Measurements from ENCODE around the gene SHISA4.
A peak's percentile ranks its signal among the peaks of the same experiment; 100 is the strongest.

Gene SHISA4

GRCh38 chr1:201907621-201908020 lies 18.9 kb downstream of the SHISA4 start:
- no peak for DNase-seq (ENCODE audit: low read depth, low spot score)
- H3K9ac ChIP-seq (ENCODE audit: insufficient read length) = no peak overlapping the region
- H3K4me3 ChIP-seq = no peak overlapping the region
- H3K9me3 ChIP-seq (ENCODE audit: low read depth, low read length) = no peaks in the 10 kb centered on the region
- no peaks in the 10 kb centered on the region for H3K36me3 ChIP-seq (ENCODE audit: insufficient read depth, low read length)
- TF ChIP-seq POLR2AphosphoS5 (IDR thresholded peaks at IDR 0.05; ENCODE audit: borderline replicate concordance, low read depth, low read length) (no peak), EZH2 (IDR thresholded peaks at IDR 0.05) (no peak), FOXP2 (optimal IDR thresholded peaks at IDR 0.05; ENCODE audit: control extremely low read depth, extremely low read length, insufficient read depth) (no peak)
- H3K27ac ChIP-seq = no peak overlapping the region

DNA sequence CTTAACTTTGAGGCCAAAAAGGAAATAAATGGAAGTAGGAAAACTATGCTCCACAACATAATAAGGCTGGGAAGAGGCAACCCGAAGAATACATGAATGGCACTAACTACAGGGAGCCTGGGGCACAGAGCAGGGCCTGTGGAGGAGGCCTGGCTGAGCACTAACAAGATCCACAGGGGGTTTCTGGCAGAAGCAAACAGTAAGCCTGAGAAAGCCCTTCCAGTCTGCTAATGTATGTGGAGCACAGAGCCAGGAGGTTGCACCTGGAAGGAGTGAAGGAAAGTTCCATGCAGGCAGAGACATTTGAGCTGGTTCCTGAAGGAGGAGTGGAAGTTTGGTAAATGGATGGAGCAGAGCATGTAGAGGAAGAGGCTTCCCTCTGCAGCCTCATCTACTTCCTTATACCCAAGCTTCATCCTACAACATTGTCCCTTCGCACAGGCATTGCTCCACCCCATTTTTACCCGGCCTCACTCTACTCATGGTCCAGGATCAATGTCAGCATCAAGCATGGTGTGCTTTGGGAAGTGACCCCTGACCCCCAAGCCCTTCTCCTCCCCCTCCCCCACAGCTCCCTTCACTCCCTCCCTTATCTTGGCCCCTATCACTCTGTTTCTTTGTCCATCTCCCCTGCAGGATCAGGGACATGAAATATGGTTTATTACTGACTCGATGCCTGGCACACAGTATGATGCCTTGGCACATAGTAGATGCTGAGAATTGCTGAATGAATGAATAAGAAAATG lies 23.3 kb downstream of the SHISA4 start:
- H3K27ac ChIP-seq = peak overlapping the region; percentile 19; the same call in 1 of the 2 replicates
- no peak overlapping the region for H3K4me3 ChIP-seq
- H3K36me3 ChIP-seq (ENCODE audit: insufficient read depth, low read length) = no peaks in the 10 kb centered on the region
- no peak for DNase-seq (ENCODE audit: low read depth, low spot score)
- no peak overlapping the region for H3K9ac ChIP-seq (ENCODE audit: insufficient read length)
- H3K9me3 ChIP-seq (ENCODE audit: low read depth, low read length) = no peaks in the 10 kb centered on the region
- no peak for TF ChIP-seq POLR2AphosphoS5 (IDR thresholded peaks at IDR 0.05; ENCODE audit: borderline replicate concordance, low read depth, low read length)
- TF ChIP-seq FOXP2 (optimal IDR thresholded peaks at IDR 0.05; ENCODE audit: control extremely low read depth, extremely low read length, insufficient read depth) = no peak
- no peak for TF ChIP-seq EZH2 (IDR thresholded peaks at IDR 0.05)

DNA sequence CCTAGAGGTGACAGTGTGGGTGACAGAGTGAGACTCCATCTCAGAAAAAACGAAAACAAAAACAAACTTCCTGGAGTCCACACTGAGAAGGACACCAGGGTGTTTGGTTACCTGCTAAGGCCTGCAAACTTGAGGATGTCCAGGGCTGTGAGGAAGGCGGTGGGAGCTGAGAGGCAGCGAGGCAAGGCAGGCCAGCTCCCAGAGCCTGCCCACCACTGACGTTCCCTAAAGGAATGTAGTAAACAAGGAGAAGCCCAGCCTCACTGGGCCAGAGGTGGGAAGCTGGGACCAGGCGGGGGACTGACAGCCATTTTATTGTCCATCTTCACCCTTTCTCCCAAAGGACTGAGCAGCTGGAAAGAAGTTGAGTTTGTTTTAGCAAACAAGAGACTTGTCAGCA lies 24.1 kb downstream of the SHISA4 start:
- Histone ChIP-seq H3K9ac (ENCODE audit: insufficient read length) (no peak overlapping the region), H3K4me3 (no peak overlapping the region), H3K27ac (no peak overlapping the region), H3K36me3 (ENCODE audit: insufficient read depth, low read length) (no peaks in the 10 kb centered on the region), H3K9me3 (ENCODE audit: low read depth, low read length) (no peaks in the 10 kb centered on the region)
- TF ChIP-seq EZH2 (IDR thresholded peaks at IDR 0.05) (no peak), FOXP2 (optimal IDR thresholded peaks at IDR 0.05; ENCODE audit: control extremely low read depth, extremely low read length, insufficient read depth) (no peak), POLR2AphosphoS5 (IDR thresholded peaks at IDR 0.05; ENCODE audit: borderline replicate concordance, low read depth, low read length) (no peak)
- no peak for DNase-seq (ENCODE audit: low read depth, low spot score)

DNA sequence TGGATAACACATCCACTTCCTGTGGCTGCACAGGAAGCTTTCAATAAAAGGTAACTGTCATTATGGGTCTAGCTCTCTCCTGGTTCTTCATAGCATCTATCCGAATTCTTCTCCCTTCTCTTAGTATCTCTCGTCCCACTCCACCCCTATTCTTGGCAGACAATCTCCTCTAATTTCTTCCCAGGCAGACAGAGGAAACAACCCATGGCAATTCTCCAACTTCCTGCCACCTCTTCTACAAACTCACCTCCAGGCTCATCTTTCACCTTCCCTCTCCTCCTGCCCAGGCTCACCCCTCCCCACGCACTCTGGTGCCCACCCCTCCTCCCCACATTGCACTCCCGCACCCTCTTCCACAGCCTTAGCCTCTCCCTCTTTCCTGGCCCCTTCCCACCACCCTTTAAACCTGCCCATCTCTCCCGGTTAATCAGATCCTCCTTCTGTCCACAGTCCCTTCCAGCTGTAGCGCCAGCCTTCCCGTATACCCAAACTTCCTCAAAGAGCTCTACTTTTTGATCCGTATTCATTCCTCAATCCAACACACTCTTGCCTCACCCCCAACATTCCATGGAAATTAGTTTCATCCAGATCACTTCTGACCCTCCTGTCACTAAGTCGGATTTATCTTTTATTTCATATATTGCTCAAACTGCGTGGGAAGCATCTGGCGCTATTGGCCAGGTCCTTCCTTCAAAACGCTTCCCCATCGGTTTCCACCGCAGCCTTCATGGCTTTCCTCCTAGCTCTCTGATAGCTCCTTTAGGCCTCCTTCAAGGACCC lies 25.9 kb downstream of the SHISA4 start:
- TF ChIP-seq EZH2 (IDR thresholded peaks at IDR 0.05) = no peak
- no peak for TF ChIP-seq FOXP2 (optimal IDR thresholded peaks at IDR 0.05; ENCODE audit: control extremely low read depth, extremely low read length, insufficient read depth)
- TF ChIP-seq POLR2AphosphoS5 (IDR thresholded peaks at IDR 0.05; ENCODE audit: borderline replicate concordance, low read depth, low read length) = no peak
- DNase-seq (ENCODE audit: low read depth, low spot score) = no peak
- H3K9me3 ChIP-seq (ENCODE audit: low read depth, low read length) = no peaks in the 10 kb centered on the region
- no peak overlapping the region for H3K27ac ChIP-seq
- no peak overlapping the region for H3K9ac ChIP-seq (ENCODE audit: insufficient read length)
- H3K36me3 ChIP-seq (ENCODE audit: insufficient read depth, low read length) = no peaks in the 10 kb centered on the region
- no peak overlapping the region for H3K4me3 ChIP-seq

DNA sequence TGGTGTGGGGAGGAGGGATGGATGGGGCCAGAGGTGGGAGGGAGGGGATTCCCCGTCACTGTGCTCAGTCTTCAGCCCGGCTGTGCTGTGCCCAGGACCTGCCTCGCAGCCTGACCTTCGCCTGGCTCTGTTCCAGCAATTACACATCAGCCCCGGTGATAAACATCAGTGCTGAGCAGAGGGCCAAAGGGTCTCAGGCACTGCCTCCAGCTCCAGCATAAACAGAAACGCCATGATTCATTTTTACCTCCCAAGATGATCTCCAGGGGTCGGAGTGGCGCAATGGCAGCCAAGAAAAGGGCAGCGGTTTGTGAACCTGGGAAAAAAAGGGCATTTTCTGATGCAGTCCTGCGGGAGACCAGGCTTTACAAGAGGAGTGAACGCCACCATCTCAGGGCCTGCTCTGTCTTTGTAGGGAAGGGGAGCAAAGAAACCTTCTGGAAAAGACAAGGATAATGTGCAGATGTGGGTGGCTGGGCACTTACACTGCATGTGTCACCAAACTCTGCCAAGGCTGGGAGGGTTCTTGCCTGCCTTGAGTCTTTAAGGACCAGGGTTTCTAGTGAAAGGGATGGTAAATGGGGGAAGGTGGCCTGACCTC lies 28.1 kb downstream of the SHISA4 start:
- no peak for DNase-seq (ENCODE audit: low read depth, low spot score)
- H3K4me3 ChIP-seq = no peak overlapping the region
- H3K27ac ChIP-seq = no peak overlapping the region
- no peak overlapping the region for H3K9ac ChIP-seq (ENCODE audit: insufficient read length)
- no peak for TF ChIP-seq EZH2 (IDR thresholded peaks at IDR 0.05)
- TF ChIP-seq FOXP2 (optimal IDR thresholded peaks at IDR 0.05; ENCODE audit: control extremely low read depth, extremely low read length, insufficient read depth) = no peak
- TF ChIP-seq POLR2AphosphoS5 (IDR thresholded peaks at IDR 0.05; ENCODE audit: borderline replicate concordance, low read depth, low read length) = no peak
- H3K36me3 ChIP-seq (ENCODE audit: insufficient read depth, low read length) = no peaks in the 10 kb centered on the region
- no peaks in the 10 kb centered on the region for H3K9me3 ChIP-seq (ENCODE audit: low read depth, low read length)

GRCh38 chr1:201917362-201918033 lies 28.8 kb downstream of the SHISA4 start:
- Histone ChIP-seq H3K36me3 (ENCODE audit: insufficient read depth, low read length) (no peaks in the 10 kb centered on the region), H3K9ac (ENCODE audit: insufficient read length) (no peak overlapping the region), H3K4me3 (no peak overlapping the region), H3K27ac (no peak overlapping the region), H3K9me3 (ENCODE audit: low read depth, low read length) (no peaks in the 10 kb centered on the region)
- TF ChIP-seq FOXP2 (optimal IDR thresholded peaks at IDR 0.05; ENCODE audit: control extremely low read depth, extremely low read length, insufficient read depth) (no peak), EZH2 (IDR thresholded peaks at IDR 0.05) (no peak)
- no peak for DNase-seq (ENCODE audit: low read depth, low spot score)

- H3K9me3 ChIP-seq (ENCODE audit: low read depth, low read length) = no peaks in the 10 kb centered on the region
- TF ChIP-seq POLR2AphosphoS5 (IDR thresholded peaks at IDR 0.05; ENCODE audit: borderline replicate concordance, low read depth, low read length) = no peak
- TF ChIP-seq EZH2 (IDR thresholded peaks at IDR 0.05) = no peak
- no peak for TF ChIP-seq FOXP2 (optimal IDR thresholded peaks at IDR 0.05; ENCODE audit: control extremely low read depth, extremely low read length, insufficient read depth)
- H3K9ac ChIP-seq (ENCODE audit: insufficient read length) = no peak overlapping the region
- H3K27ac ChIP-seq = no peak overlapping the region
- DNase-seq (ENCODE audit: low read depth, low spot score) = no peak
- no peak overlapping the region for H3K4me3 ChIP-seq
- H3K36me3 ChIP-seq (ENCODE audit: insufficient read depth, low read length) = no peaks in the 10 kb centered on the region
Observed at GRCh38 chr1:201918343-201918742, 29.6 kb downstream of the SHISA4 start.
